Activated CD8-positive, alpha-beta memory T cell treated with anti-CD3 and anti-CD28 coated beads, Interleukin-2, amount 50 U/mL, for 24 hours (primary cell): ENCODE data around the gene LIX1L.

Experiments used
- DNase-seq: peaks from one replicate; pipeline ENCODE4 v3.0.0-alpha.2; 2020; ENCODE audit errors: extremely low read depth

LIX1L gene

GRCh38 chr1:145957443-145958319, at the start of gene LIX1L:
LIX1L (minus strand) TSS chr1:145958017; CDS start chr1:145957927, 90 bp downstream.
- peak; percentile 86 for DNase-seq

DNA sequence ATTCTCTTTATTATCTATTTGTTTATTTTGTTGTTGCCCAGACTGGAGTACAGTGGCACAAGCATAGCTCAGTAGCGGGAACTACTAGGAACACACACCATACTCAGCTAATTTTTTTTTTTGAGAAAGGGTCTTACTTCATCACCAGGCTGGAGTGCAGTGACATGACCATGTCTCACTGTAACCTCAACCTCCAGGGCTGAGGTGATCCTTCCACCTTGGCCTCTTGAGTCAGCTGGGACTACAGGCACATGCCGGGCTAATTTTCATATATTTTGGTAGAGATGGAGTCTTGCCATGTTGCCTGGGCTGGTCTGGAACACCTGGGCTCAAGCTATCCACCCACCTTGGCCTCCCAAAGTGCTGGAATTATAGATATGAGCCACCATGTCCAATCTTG, 43.9 kb upstream of the LIX1L start:
- DNase-seq = no peak

- DNase-seq = no peak
Measured at GRCh38 chr1:145999321-146000024, 41.7 kb upstream of the LIX1L start.

- DNase-seq = no peak
Measured at GRCh38 chr1:145997718-145998023, 39.9 kb upstream of the LIX1L start.

GRCh38 chr1:145997016-145997717, 39.4 kb upstream of the LIX1L start:
- DNase-seq = no peak

- peak; percentile 91 for DNase-seq
Measured at GRCh38 chr1:145996433-145997015, 38.7 kb upstream of the LIX1L start, which contains the start of gene TXNIP. TXNIP (minus strand) TSS chr1:145996579; CDS start chr1:145996266, 313 bp downstream.

GRCh38 chr1:145995964-145996432, 38.2 kb upstream of the LIX1L start:
- DNase-seq = no peak

GRCh38 chr1:145995148-145995881, 37.5 kb upstream of the LIX1L start:
- DNase-seq = no peak

DNA sequence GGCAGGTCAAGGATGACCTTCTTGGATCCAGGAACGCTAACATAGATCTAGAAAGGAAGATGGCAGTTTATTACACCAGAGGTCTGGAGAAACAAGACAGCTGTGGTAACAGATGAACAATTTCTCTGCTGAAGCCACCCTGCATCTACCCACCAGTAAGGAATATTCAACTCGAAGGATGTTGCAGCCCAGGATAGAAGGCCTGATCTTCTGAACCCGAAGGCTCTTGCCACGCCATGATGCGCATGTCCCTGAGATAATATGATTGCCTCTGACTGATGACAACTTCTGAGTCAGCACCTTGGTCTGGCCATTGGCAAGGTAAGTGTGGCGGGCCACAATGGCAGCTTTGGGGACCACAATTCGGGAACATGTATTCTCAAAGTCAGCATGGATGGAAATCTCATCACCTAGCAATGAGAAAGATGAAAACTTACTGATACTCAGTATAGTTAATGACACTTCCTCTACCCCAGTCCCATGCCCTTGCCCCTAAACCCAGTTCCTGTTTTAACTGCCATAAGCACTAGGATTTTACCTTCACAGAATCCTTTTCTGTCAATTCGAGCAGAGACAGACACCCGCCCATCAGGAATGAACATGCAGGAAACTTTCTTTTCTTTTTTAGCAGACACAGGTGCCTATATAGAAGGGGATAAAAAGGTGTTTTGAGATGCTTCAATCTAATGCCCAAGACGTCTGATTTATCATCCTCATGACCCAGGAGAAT, 36.7 kb upstream of the LIX1L start:
- DNase-seq = no peak

- DNase-seq = no peak
Measured at GRCh38 chr1:145993618-145994390, 36.0 kb upstream of the LIX1L start.

- no peak for DNase-seq
Measured at GRCh38 chr1:145992958-145993617, 35.3 kb upstream of the LIX1L start.

GRCh38 chr1:145992502-145992936, 34.7 kb upstream of the LIX1L start:
- DNase-seq = no peak

- no peak for DNase-seq
Measured at GRCh38 chr1:145991735-145992412, 34.1 kb upstream of the LIX1L start.

DNA sequence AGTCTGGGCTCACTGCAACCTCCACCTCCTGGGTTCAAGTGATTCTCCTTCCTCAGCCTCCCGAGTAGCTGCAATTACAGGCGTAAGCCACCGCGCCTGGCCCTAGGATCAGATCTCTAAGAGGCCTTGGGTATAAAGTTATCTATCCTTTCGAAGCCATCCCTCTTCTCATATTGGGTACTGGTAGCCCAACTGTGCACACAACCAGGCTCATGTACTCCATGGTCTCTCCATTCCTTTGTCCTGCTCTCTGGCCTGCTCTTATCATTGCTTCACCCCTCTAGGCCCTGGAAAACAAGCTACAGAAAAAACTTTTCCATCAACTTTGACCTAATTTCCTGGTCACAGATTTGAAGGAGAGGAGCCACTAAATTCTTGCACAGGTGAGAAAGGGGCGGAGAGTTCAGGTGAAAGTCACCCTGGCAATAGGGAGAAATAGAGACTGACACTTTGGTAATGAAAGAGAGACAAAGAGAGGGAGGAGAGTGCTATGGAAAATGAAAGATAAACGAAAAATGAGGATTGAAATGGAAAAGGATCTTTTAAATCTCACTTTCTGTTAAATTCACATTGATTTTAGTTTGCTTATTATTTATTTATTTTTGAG, 32.5 kb upstream of the LIX1L start:
- no peak for DNase-seq

- no peak for DNase-seq
Measured at GRCh38 chr1:145988773-145989172, 31.0 kb upstream of the LIX1L start.

DNA sequence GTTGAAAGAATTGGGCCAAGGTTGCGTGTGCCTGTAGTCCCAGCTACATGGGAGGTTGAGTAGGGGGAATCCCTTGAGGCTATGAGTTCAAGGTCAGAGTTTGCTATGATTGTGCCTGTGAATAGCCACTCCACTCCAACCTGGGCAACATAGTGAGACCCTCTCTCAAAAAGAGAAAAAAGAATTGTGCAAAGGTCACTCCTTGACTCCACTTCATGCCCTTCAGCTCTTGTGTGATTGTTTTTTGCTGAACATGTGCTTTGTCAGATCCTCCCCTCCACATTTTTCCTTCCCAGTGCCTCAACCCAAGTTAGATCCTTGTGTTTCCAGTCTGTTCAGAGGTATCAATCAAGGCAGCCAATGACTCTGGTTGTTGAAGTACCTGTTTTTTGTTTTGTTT, 30.1 kb upstream of the LIX1L start:
- DNase-seq = no peak

DNA sequence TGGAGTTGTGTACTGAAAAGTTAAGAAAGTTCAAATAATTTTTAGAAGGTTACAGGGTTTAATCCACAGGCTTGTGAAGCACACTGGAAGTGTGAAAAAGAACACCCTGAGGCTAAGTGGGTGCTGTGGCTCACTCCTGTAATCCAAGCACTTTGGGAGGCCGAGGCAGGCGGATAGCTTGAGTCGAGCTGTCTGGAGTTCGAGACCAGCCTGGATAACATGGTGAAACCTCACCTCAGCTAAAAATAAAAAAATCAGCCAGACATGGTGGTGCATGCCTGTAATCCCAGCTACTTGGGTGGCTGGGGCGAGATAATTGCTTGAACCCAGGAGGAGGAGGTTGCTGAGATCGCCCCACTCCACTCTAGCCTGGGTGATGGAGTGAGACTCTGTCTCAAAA, 28.7 kb upstream of the LIX1L start:
- no peak for DNase-seq
